Measurements from ENCODE around the gene PPP5C. TPM values are rescaled to one million over a fixed set of nuclear protein-coding genes. Genes with fewer than 3 reads are reported as not detected.
A peak's percentile ranks its signal among the peaks of the same experiment; 100 is the strongest.

The PPP5C gene
- total and polyA plus RNA-seq, 2 of the 13 experiments (the other 11 are each of a cell fraction or from before 2014, with no cell fraction given), result 41.6 to 67.9 TPM

GRCh38 chr19:46410205-46411087 lies 63.6 kb downstream of the PPP5C start:
- no peaks in the 10 kb centered on the region for H3K9me3 ChIP-seq (ENCODE audit: low read length)
- H3K27me3 ChIP-seq (ENCODE audit: control insufficient read depth in 1 of 2, insufficient read depth in 2 of 2, low read length in 2 of 2), result 0 out of 5 replicates have a peak, but pooled peaks cover 0 to 2% of the 10 kb centered on the region in 2 experiments
- H3K27ac ChIP-seq (ENCODE audit: extremely low read length, insufficient read depth, low read length), result no peak overlapping the region
- in situ Hi-C loops (cut with HindIII; ENCODE audit: extremely low pct_ligation_motif_present, low pct_unique_long_range_greater_than_20kb), result no loop called here
- H4K20me1 ChIP-seq (ENCODE audit: insufficient read depth, low read length), result no peaks in the 10 kb centered on the region
- H3K4me3 ChIP-seq (replicated peaks in 1 of 3; ENCODE audit: insufficient read depth in 1 of 3, low read depth in 2 of 3, low read length in 3 of 3), result no peak overlapping the region
- no TSS peak for BruUV-seq (replicated peaks)
- ATAC-seq (no peak), DNase-seq (ENCODE audit: low spot score) (no peak), FAIRE-seq (no peak)
- no peak overlapping the region for H3K4me2 ChIP-seq (ENCODE audit: low read depth, low read length)
- H3K9ac ChIP-seq (ENCODE audit: insufficient read depth, low read depth, low read length), result no peak overlapping the region
- TF ChIP-seq ZNF788 (CRISPR knock-in tag; IDR thresholded peaks at IDR 0.05; ENCODE audit: borderline replicate concordance) (no peak), SNAI1 (CRISPR knock-in tag; IDR thresholded peaks at IDR 0.05; ENCODE audit: borderline replicate concordance) (no peak)
- no peak overlapping the region for H2AFZ ChIP-seq (ENCODE audit: low read length)
- CTCF ChIA-PET (ENCODE audit: low intra/inter-chr PET ratio, low total read pairs), result no interaction called here
- 71% methylated on average over 13 of the region's 13 CpGs for WGBS (ENCODE audit: low lambda C conversion rate)
- no peaks in the 10 kb centered on the region for H3K36me3 ChIP-seq (replicated peaks in 1 of 2; ENCODE audit: control insufficient read depth in 1 of 2, insufficient read depth in 2 of 2, low read length in 2 of 2)
- POLR2A ChIA-PET, result no interaction called here
- intact Hi-C loops (cut with micrococcal nuclease; ENCODE audit: unreplicated experiment), result no loop called here
- no peaks in the 10 kb centered on the region for H3K79me2 ChIP-seq (ENCODE audit: insufficient read depth, low read length)
- H3K4me1 ChIP-seq (ENCODE audit: insufficient read depth, low read length), result peaks cover 27% of the 10 kb centered on the region

- POLR2A ChIA-PET, result no interaction called here
- no peak overlapping the region for H3K4me2 ChIP-seq (ENCODE audit: low read depth, low read length)
- no peak for FAIRE-seq
These were observed 64.4 kb downstream of the PPP5C start for GRCh38 chr19:46411088-46411924.

More at GRCh38 chr19:46411088-46411924, 64.4 kb downstream of the PPP5C start:
- Histone ChIP-seq H3K9me3 (ENCODE audit: low read length) (no peaks in the 10 kb centered on the region), H3K36me3 (replicated peaks in 1 of 2; ENCODE audit: control insufficient read depth in 1 of 2, insufficient read depth in 2 of 2, low read length in 2 of 2) (no peaks in the 10 kb centered on the region), H3K9ac (ENCODE audit: insufficient read depth, low read depth, low read length) (no peak overlapping the region), H3K27ac (ENCODE audit: extremely low read length, insufficient read depth, low read length) (no peak overlapping the region), H3K4me3 (replicated peaks in 1 of 3; ENCODE audit: insufficient read depth in 1 of 3, low read depth in 2 of 3, low read length in 3 of 3) (no peak overlapping the region), H4K20me1 (ENCODE audit: insufficient read depth, low read length) (no peaks in the 10 kb centered on the region), H3K79me2 (ENCODE audit: insufficient read depth, low read length) (no peaks in the 10 kb centered on the region), H3K4me1 (ENCODE audit: insufficient read depth, low read length) (peaks cover 27% of the 10 kb centered on the region), H3K27me3 (ENCODE audit: control insufficient read depth in 1 of 2, insufficient read depth in 2 of 2, low read length in 2 of 2) (0 out of 5 replicates have a peak, but pooled peaks cover 0 to 3% of the 10 kb centered on the region in 2 experiments), H2AFZ (ENCODE audit: low read length) (no peak overlapping the region)
- no peak for DNase-seq (ENCODE audit: low spot score)
- BruUV-seq (replicated peaks), result no TSS peak
- peak; percentile 68; the same call in 1 of the 2 replicates for TF ChIP-seq TFAP4 (IDR thresholded peaks at IDR 0.05; ENCODE audit: borderline replicate concordance, low read depth)
- peak; percentile 27 for TF ChIP-seq ZFP36 (IDR thresholded peaks at IDR 0.05; ENCODE audit: borderline replicate concordance, low read depth, low read length, partially characterized antibody)
- TF ChIP-seq KDM6A (CRISPR knock-in tag; IDR thresholded peaks at IDR 0.05; ENCODE audit: low read depth), result no peak
- TF ChIP-seq SATB2 (CRISPR knock-in tag; IDR thresholded peaks at IDR 0.05), result no peak
- peak; percentile 41; the same call in 1 of the 2 replicates for TF ChIP-seq NR2F6 (IDR thresholded peaks at IDR 0.05)
- no peak for TF ChIP-seq NR2F6 (CRISPR knock-in tag; IDR thresholded peaks at IDR 0.05)
- TF ChIP-seq ZSCAN30 (CRISPR knock-in tag; IDR thresholded peaks at IDR 0.05), result no peak
- peak; percentile 98 for TF ChIP-seq ZSCAN22 (CRISPR knock-in tag; IDR thresholded peaks at IDR 0.05)
- WGBS (ENCODE audit: low lambda C conversion rate), result 22% methylated on average over 13 of the region's 13 CpGs
- in situ Hi-C loops (cut with HindIII; ENCODE audit: extremely low pct_ligation_motif_present, low pct_unique_long_range_greater_than_20kb) (no loop called here), intact Hi-C loops (cut with micrococcal nuclease; ENCODE audit: unreplicated experiment) (no loop called here)
- CTCF ChIA-PET (ENCODE audit: low intra/inter-chr PET ratio, low total read pairs), result no interaction called here
- no peak for ATAC-seq
